Glutamatergic neuron (in vitro differentiated cells): Measurements from ENCODE around the gene NIPA2. TPM values are rescaled to one million over a fixed set of nuclear protein-coding genes. Genes with fewer than 3 reads are reported as not detected.

Experiments
- DNase-seq: peaks from one replicate; pipeline ENCODE4 v3.0.0; 2022
- H3K27ac Mint-ChIP-seq: one replicate; pipeline ENCODE4 v1.8.0; 2020; ENCODE audit warnings: mild to moderate bottlenecking, mixed read lengths, inconsistent platforms; ENCODE audit not compliant: unreplicated experiment
- H3K27me3 Mint-ChIP-seq: one replicate; pipeline ENCODE4 v1.8.0; 2020; ENCODE audit warnings: mild to moderate bottlenecking, moderate library complexity, mixed read lengths, inconsistent platforms; ENCODE audit not compliant: unreplicated experiment
- H3K36me3 Mint-ChIP-seq: one replicate; pipeline ENCODE4 v1.8.0; 2020; ENCODE audit warnings: mild to moderate bottlenecking, mixed read lengths, inconsistent platforms; ENCODE audit not compliant: unreplicated experiment
- H3K4me1 Mint-ChIP-seq: one replicate; pipeline ENCODE4 v1.8.0; 2020; ENCODE audit warnings: mild to moderate bottlenecking, low read depth, mixed read lengths, inconsistent platforms; ENCODE audit not compliant: unreplicated experiment
- H3K4me3 Mint-ChIP-seq: one replicate; pipeline ENCODE4 v1.8.0; 2020; ENCODE audit warnings: mild to moderate bottlenecking, mixed read lengths, inconsistent platforms; ENCODE audit not compliant: unreplicated experiment
- H3K9me3 Mint-ChIP-seq: one replicate; pipeline ENCODE4 v1.8.0; 2020; ENCODE audit warnings: mild to moderate bottlenecking, moderate library complexity, mixed read lengths, inconsistent platforms; ENCODE audit not compliant: unreplicated experiment
- CTCF ChIP-seq: fragments of 200-600 bp; sonication (generic); IDR thresholded peaks from one replicate; pipeline ENCODE4 v1.5.0; 2021; ENCODE audit not compliant: partially characterized antibody, unreplicated experiment
- total RNA-seq: library from RNA; stranded (reverse); fragmentation: NEBNext Ultra II Directional; extraction: Animal tissue kit (Norgen Biotek cat#: 25700); gene quantifications from one replicate; pipeline ENCODE4 v1.2.1, GENCODE V29; 2021; ENCODE audit not compliant: unreplicated experiment

NIPA2 gene
- total RNA-seq, 1 donor from 2014 or later: 121 TPM

GRCh38 chr15:22911306-22911705 lies 72.8 kb downstream of the NIPA2 start:
- Mint-ChIP-seq H3K27me3 (peaks cover 2% of the 10 kb centered on the region), H3K36me3 (peaks cover 7% of the 10 kb centered on the region)
- TF ChIP-seq CTCF: no peak

GRCh38 chr15:22912256-22912655 lies 73.8 kb downstream of the NIPA2 start:
- no peak overlapping the region for H3K4me3 Mint-ChIP-seq
- peaks cover 5% of the 10 kb centered on the region for H3K27me3 Mint-ChIP-seq
- H3K27ac Mint-ChIP-seq: no peak overlapping the region
- peaks cover 7% of the 10 kb centered on the region for H3K36me3 Mint-ChIP-seq
- no peak for DNase-seq
- no peak for TF ChIP-seq CTCF
- H3K4me1 Mint-ChIP-seq: no peaks in the 10 kb centered on the region
- peaks cover 9% of the 10 kb centered on the region for H3K9me3 Mint-ChIP-seq

More at GRCh38 chr15:22911306-22911705, 72.8 kb downstream of the NIPA2 start:
- H3K4me1 Mint-ChIP-seq: no peaks in the 10 kb centered on the region
- H3K27ac Mint-ChIP-seq: no peak overlapping the region
- H3K9me3 Mint-ChIP-seq: peaks cover 8% of the 10 kb centered on the region
- no peak overlapping the region for H3K4me3 Mint-ChIP-seq
- DNase-seq: no peak

- no peak for TF ChIP-seq CTCF
- H3K9me3 Mint-ChIP-seq: peaks cover 6% of the 10 kb centered on the region
- H3K27ac Mint-ChIP-seq: no peak overlapping the region
- no peak for DNase-seq
- H3K27me3 Mint-ChIP-seq: peaks cover 5% of the 10 kb centered on the region
- no peaks in the 10 kb centered on the region for H3K36me3 Mint-ChIP-seq
- no peak overlapping the region for H3K4me3 Mint-ChIP-seq
- no peaks in the 10 kb centered on the region for H3K4me1 Mint-ChIP-seq
Observed at GRCh38 chr15:22913646-22914380, 75.3 kb downstream of the NIPA2 start.

GRCh38 chr15:22915866-22916515 lies 77.5 kb downstream of the NIPA2 start:
- TF ChIP-seq CTCF: no peak
- peaks cover 5% of the 10 kb centered on the region for H3K9me3 Mint-ChIP-seq
- no peak overlapping the region for H3K27ac Mint-ChIP-seq
- peaks cover 5% of the 10 kb centered on the region for H3K27me3 Mint-ChIP-seq
- no peak for DNase-seq
- H3K4me3 Mint-ChIP-seq: no peak overlapping the region
- H3K4me1 Mint-ChIP-seq: no peaks in the 10 kb centered on the region
- H3K36me3 Mint-ChIP-seq: no peaks in the 10 kb centered on the region
